22Rv1 (cell line): ENCODE data around the gene PADI1.

Experiments used
- H3K27ac ChIP-seq: fragments of 450-650 bp; 2 replicates; pipeline ENCODE4 v1.5.1; 2017
- CTCF ChIP-seq: fragments of 450-650 bp; IDR thresholded peaks from 2 replicates; pipeline ENCODE4 v1.5.1; 2017; ENCODE audit warnings: mild to moderate bottlenecking
- ZFX ChIP-seq: fragments of 450-650 bp; IDR thresholded peaks from 2 replicates; pipeline ENCODE4 v1.6.1; 2017; ENCODE audit warnings: antibody characterized with exemption, borderline replicate concordance

The PADI1 gene

GRCh38 chr1:17270891-17271765 is 66.2 kb downstream of the PADI1 start:
- no peak overlapping the region for H3K27ac ChIP-seq
- TF ChIP-seq CTCF, result no peak
- no peak for TF ChIP-seq ZFX

GRCh38 chr1:17272066-17272465 is 67.1 kb downstream of the PADI1 start:
- H3K27ac ChIP-seq, result no peak overlapping the region
- TF ChIP-seq ZFX, result no peak
- no peak for TF ChIP-seq CTCF

- TF ChIP-seq CTCF (no peak), ZFX (no peak)
- H3K27ac ChIP-seq, result no peak overlapping the region
Measured at GRCh38 chr1:17272646-17273045, 67.7 kb downstream of the PADI1 start.

- H3K27ac ChIP-seq, result no peak overlapping the region
- no peak for TF ChIP-seq CTCF
- TF ChIP-seq ZFX, result no peak
Measured at GRCh38 chr1:17273096-17273495, 68.2 kb downstream of the PADI1 start.

GRCh38 chr1:17274186-17275170 is 69.5 kb downstream of the PADI1 start:
- H3K27ac ChIP-seq, result no peak overlapping the region
- TF ChIP-seq CTCF, result peak; percentile 87
- no peak for TF ChIP-seq ZFX

GRCh38 chr1:17276568-17276967 is 71.6 kb downstream of the PADI1 start:
- no peak overlapping the region for H3K27ac ChIP-seq
- TF ChIP-seq CTCF (no peak), ZFX (no peak)
